ENCODE data around the gene CDC123.
"Not testable (repeated sequence)": the region's sequence is repeated elsewhere in the genome, so short reads cannot be mapped to it uniquely, and the experiment has no call there.

CDC123 gene

DNA sequence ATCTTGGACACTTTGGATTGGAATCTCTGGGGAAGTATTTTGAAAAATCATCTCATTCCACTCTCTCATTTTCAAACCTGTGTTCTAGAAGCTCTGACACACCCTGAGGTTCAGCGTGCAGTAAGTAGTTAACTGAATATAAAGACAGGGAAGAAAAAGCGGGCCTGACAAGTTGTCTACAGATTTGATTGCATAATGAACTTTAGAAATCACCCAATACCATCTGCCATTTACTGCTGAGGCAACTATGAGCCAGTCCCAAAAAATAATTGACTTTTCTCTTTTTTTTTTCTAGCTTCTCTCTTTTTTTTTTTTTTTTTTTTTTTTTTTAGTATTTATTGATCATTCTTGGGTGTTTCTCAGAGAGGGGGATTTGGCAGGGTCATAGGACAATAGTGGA lies 29.5 kb downstream of the CDC123 start:
- H3K4me3 ChIP-seq (ENCODE audit: control insufficient read depth, low read depth, low read length) = no peak overlapping the region
- DNase-seq (ENCODE audit: low read depth) = no peak
- TF ChIP-seq, protein P1, sequence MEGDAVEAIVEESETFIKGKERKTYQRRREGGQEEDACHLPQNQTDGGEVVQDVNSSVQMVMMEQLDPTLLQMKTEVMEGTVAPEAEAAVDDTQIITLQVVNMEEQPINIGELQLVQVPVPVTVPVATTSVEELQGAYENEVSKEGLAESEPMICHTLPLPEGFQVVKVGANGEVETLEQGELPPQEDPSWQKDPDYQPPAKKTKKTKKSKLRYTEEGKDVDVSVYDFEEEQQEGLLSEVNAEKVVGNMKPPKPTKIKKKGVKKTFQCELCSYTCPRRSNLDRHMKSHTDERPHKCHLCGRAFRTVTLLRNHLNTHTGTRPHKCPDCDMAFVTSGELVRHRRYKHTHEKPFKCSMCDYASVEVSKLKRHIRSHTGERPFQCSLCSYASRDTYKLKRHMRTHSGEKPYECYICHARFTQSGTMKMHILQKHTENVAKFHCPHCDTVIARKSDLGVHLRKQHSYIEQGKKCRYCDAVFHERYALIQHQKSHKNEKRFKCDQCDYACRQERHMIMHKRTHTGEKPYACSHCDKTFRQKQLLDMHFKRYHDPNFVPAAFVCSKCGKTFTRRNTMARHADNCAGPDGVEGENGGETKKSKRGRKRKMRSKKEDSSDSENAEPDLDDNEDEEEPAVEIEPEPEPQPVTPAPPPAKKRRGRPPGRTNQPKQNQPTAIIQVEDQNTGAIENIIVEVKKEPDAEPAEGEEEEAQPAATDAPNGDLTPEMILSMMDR (IDR thresholded peaks at IDR 0.05; ENCODE audit: control insufficient read depth, insufficient read depth, low read depth, low read length, missing control alignments) = no peak

DNA sequence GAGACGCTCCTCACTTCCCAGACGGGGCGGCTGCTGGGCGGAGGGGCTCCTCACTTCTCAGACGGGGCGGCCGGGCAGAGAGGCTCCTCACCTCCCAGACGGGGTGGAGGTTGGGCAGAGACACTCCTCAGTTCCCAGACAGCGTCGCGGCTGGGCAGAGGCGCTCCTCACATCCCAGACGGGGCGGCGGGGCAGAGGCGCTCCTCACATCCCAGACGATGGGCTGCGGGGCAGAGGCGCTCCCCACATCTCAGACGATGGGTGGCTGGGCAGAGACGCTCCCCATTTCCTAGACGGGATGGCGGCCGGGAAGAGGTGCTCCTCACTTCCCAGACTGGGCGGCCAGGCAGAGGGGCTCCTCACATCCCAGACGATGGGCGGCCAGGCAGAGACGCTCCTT lies 30.4 kb downstream of the CDC123 start:
- DNase-seq (ENCODE audit: low read depth) = not testable (repeated sequence)

DNA sequence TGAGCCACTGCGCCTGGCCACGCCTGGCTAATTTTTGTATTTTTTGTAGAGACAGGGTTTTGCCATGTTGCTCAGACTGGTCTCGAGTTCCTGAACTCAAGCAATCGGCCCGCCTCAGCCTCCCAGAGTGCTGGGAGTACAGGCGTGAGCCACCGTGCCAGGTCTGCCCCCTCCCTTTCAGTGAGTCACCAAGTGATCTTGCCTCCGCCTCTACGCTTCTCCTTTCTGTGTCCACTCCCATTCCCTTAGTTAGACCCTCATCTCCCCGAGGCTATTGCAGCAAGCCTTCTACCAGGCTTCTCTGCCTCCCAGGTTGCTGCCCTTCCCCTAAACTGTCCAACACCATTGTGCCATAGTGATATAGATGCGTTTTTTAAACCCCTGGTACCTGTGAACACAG lies 32.9 kb downstream of the CDC123 start:
- no peak overlapping the region for H3K4me3 ChIP-seq (ENCODE audit: control insufficient read depth, low read depth, low read length)
- no peak for DNase-seq (ENCODE audit: low read depth)
- TF ChIP-seq, protein P1 (IDR thresholded peaks at IDR 0.05; ENCODE audit: control insufficient read depth, insufficient read depth, low read depth, low read length, missing control alignments) = no peak

More for the DNA sequence above, 30.4 kb downstream of the CDC123 start:
- H3K4me3 ChIP-seq (ENCODE audit: control insufficient read depth, low read depth, low read length) = not testable (repeated sequence)

DNA sequence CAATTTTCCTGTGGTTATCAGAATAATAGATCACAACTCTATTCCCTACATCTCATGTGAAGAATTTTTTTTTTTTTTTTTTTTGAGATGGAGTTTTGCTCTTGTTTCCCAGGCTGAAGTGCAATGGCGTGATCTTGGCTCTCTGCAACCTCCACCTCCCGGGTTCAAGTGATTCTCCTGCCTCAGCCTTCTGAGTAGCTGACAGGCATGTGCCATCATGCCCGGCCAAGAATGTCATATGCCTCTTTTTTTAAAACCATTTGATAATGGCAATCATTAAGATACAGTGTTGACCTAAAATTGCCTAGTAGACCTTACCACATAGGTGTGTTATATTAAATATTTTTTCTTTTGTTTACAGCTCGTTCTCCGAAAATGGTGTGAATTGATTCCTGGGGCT lies 38.7 kb downstream of the CDC123 start:
- H3K4me3 ChIP-seq (ENCODE audit: control insufficient read depth, low read depth, low read length); DNase-seq (ENCODE audit: low read depth): not testable (repeated sequence)

DNA sequence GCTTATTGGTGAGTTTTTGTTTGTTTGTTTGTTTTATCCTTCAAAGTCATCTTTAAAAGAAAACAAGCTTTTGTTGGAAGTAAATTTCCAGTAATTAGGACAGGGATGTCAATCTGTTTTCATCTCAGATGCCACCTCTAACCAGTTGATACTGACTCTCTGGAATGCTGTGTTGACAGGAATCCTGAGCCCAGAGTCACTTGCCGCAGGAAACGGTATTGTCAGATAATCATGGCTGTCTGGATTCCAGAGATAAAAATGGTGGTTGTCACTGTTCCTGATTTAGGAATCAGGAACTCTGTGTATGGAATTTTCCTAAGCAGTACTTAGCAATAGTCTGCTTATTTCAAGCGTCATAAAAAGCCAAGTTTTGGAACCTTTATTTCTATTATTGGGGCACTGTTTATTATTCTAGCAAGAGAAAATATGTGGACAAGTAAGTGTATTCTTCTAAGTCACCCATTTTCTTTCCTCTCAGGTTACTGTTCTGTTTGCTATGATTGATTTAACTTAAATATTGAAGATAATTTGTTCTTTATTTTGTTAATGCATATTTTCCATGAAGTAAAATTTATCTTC lies 39.2 kb downstream of the CDC123 start:
- H3K4me3 ChIP-seq (ENCODE audit: control insufficient read depth, low read depth, low read length) = no peak overlapping the region
- DNase-seq (ENCODE audit: low read depth) = no peak
- TF ChIP-seq, protein P1 (IDR thresholded peaks at IDR 0.05; ENCODE audit: control insufficient read depth, insufficient read depth, low read depth, low read length, missing control alignments) = no peak

DNA sequence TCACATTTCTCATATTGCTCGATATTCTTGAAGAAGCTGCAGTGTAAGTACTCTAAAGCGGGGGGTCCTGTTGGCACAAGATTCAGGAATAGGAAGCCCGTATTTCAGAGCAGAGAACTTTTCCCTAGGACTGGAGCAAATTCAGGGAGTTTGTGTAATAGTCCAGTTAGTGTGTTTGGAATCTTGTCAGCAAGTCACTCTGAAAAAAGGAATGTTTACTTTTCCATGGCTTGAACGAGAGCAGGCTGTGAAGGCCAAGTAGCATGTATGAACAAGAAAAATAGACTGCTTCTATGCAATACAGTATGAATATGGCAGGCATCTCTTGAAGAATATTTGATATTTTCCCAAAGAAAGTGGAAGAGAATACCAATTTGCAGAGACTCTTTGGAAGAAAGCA lies 39.8 kb downstream of the CDC123 start:
- DNase-seq (ENCODE audit: low read depth) = no peak
- H3K4me3 ChIP-seq (ENCODE audit: control insufficient read depth, low read depth, low read length) = no peak overlapping the region
- TF ChIP-seq, protein P1 (IDR thresholded peaks at IDR 0.05; ENCODE audit: control insufficient read depth, insufficient read depth, low read depth, low read length, missing control alignments) = no peak

GRCh38 chr10:12237265-12238220 lies 41.6 kb downstream of the CDC123 start:
- H3K4me3 ChIP-seq (ENCODE audit: control insufficient read depth, low read depth, low read length) = no peak overlapping the region
- DNase-seq (ENCODE audit: low read depth) = no peak
- TF ChIP-seq, protein P1 (IDR thresholded peaks at IDR 0.05; ENCODE audit: control insufficient read depth, insufficient read depth, low read depth, low read length, missing control alignments) = no peak
